Measurements from ENCODE around the gene DHDH.
A peak's percentile ranks its signal among the peaks of the same experiment; 100 is the strongest.

The DHDH gene

DNA sequence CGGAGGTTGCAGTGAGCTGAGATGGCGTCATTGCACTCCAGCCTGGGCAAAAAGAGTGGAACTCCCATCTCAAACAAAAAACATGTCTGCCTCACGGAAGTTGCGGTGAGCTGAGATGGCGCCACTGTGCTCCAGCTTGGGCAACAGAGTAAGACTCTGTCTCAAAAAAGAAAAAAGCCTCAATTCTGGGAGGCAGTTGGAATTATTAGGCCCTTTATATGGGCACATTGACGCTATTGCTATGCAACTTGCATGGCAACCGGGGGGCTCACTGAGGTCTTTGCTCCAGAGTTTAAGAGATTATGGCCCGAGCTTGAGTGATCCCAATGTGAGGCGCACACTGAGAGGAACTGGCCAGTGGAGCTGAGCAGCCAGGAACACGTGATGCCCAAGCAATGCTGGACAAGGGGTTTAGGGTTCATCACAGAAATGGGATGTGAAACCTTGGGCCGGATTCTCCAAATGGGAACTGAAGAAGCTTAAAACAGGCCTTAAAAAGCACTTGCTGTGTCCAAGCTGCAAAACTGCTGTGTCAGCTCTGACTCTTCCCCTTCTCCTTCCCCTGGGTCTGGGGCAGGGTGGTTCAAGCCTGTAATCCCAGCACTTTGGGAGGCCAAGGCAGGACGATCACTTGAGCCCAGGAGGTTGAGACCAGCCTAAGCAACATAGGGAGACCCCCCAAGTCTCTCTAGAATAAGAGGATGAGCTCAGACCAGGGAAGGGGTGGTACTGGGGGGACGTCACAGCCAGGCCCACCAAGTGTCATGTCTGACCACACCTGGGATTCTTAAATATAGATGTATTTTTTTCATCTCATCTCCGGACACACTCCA is 34.1 kb downstream of the DHDH start:
- peak; percentile 49 for DNase-seq (ENCODE audit: low spot score)

DNA sequence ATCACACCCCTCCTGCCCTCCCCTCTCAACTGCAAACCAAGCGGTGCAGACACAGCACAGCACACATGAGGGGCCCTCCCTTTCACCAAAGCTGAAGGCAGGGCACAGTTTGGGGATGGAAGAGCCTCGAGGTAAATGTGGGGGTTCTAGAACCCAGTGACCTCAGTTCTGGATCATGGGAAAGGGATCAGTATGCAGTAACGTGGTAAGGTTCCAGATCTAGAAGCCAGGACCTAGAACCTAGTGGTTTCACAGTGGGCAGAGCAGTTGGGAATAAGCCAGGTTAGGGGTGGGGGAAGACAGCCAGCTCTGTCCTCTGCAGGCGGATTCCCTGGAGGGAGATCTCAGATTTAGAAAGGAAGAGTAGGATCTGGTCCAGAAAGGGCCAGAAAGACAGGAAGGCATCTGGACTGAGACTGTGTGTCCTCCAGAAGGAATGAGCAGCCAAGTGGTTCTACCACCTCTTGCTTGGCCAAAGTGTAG is 34.7 kb downstream of the DHDH start:
- no peak for DNase-seq (ENCODE audit: low spot score)

DNA sequence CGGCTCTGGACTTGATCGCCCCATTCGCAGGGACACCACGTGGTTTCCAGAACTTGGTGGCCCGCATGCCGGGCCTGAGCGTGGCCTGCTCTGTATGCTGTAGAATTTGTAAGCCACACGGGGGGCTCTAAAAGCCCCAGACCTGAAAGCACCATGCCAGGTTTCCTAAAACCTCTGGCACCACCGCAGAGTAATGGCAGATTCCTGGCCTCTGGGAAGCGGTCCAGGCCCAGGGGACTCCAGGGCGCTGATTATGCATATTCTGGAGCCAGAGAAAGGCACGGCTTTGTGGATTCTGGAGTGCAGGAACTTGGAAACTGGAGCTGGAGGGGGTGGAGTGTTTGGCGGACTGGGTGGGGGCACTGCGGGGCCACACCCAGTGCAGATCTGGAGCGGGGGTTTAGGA is 35.3 kb downstream of the DHDH start:
- no peak for DNase-seq (ENCODE audit: low spot score)

DNA sequence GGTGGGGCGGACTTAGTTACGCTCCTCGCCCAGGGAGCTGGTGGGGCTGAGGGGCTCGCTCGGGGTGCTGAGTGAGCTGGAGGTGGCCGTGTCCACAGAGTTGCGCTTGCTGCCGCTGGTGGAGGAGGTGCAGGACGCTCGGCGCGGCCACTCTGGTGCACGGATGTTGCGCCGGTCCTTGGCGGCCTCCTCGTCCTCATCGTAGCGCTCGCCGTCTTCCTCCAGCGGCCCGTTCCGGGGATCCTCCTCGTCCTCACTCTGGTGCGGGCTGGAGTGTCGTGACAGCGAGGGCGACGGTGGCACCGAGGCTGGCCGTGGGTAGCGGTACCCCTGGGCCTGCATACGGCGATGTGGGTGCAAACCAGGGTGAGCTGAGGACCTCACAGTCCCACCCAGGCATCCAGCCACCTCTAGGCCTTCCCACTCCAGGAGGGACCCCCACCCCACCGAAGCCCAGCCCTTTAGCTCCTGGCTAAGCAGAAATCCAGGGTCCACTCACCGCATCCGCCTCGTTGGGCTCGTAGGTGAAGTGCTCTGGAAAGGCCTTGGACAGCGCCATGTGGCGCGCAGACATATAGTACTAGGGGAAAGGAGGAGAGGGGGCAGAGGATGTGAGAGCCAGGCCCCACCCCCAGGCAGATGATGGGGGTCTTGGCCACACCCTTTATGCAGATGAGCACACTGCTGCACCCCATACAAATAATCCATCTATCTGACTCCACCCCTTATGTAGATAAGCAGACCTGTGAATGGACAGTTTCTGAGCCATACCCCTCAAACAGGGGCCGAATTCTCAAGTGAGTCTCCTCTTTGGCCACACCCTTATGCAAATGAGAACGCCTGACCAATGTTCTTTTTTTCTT is 36.0 kb downstream of the DHDH start:
- DNase-seq (ENCODE audit: low spot score): peak; percentile 98

DNA sequence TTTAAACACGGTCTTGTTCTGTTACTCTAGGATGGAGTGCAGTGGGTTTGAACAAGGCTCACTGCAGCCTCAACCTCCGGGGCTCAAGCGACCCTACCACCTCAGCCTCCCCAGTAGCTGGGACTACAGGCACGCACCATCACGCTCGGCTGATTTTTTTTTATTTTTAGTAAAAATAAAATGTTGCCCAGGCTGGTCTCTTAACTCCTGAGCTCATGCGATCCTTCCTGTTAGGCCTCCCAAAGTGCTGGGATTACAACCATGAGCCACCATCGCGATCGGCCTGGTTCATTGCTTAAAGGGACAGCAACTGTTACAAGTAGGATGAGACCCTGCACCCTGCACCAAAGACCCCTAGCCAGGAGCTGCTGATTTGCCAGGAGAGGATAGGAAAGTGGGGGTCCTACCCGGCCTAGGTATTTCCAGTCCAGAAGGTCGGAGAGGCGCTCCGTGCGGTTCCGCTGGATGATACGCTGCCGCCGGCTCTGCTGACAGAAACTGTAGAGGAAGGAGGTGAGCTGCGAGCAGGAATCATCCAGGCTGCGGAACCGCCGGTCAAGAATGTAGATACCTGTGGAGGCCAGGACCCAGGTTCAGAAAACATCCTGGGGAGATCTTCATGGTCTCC is 36.8 kb downstream of the DHDH start:
- no peak for DNase-seq (ENCODE audit: low spot score)

DNA sequence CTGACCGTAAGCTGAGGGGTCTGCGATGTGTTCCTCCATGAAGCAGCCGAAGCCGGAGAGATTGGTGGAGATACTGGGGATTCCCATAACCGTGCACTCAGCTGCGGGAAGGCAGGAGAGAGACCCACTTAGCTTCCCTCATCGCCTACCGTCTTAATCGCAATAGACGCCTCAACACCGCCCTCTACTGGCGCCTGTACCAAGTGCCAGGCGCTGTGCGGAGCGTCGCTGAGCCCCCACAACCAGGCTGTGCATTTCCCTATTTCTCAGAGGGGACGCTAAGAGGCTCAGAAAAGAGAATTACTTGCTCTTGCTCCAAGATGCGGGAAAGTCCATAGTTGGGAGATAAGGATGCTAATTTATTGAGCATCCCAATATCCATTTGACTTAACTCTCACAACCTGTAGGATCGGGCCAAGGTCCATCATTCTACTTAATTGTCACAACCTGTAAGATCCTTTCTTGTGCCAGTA is 37.5 kb downstream of the DHDH start:
- DNase-seq (ENCODE audit: low spot score): peak; percentile 89

DNA sequence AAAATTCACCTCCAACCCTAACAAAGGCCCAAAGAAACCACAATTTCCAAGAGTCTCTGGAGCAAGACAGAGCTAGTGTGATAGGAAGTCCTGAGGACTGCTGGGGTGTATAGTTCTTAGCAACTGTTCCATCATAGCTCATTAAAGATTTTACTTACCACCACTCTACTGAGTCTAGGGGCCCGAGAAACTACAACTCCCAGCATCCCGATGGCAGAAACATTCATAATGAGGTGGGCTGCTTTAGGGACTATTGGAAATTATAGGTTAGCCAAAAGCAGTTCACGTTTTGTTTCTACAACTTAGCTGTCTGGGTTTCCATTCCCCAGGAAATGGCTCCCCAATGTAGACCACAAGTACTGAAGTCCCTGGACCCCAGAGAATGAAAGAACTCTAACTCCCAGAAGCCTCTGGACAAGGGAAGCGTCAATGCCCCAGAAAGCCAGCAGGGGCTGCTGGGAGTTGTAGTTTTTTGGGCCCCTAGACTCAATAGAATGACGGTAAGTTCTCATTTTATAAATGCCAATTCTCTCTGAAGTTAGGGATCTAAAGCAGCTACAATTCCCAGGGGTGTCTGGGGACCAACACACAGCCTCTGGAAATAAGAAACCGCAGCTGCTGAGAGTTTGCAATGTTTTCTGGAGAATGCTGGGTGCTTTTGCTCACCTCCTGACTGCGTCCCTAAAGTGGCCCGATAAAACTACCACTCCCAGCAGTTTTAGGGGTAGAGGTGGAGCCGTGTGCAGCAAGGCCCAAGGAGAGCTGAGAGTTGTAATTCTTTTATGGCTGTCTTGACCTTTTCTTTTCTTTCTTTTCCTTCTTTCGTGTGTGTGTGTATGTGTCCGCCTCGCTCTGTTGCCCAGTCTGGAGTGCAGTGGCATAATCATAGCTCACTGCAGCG is 42.7 kb downstream of the DHDH start:
- DNase-seq (ENCODE audit: low spot score): peak; percentile 90

DNA sequence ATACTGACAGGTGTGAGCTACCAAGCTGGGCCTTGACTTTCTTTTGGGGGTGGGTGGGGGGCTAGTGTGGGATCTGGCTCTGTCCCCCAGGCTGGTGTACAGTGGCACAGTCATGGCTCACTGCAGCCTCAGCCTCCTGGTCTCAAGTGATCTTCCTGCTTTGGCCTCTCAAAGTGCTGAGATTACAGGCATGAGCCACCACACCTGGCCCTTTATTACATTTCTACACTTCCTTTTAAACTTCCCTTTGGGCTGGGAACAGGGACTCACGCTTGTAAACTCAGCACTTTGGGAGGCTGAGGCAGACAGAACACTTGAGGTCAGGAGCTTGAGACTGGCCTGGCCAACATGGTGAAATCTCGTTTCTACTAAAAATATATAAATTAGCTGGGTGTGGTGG is 43.6 kb downstream of the DHDH start:
- no peak for DNase-seq (ENCODE audit: low spot score)

DNA sequence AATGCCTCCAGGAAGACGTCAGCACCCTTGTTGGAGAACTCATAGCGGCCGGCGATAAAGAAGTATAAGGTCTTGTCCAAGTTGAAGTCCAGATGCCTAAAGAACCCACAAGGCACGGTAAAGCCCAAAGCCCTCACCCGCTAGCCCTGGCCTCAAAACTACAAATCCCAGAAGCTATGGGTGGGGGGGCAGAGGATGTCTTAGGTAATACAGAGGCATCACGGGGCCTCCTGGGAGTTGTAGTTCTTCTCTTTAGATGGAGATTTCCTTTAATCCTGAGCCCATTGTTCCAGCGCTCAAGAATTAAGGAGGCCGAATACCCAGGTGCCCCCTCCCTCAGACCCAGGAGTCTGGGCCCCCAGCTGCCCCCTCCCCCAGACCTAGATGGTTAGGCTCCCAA is 48.8 kb downstream of the DHDH start:
- DNase-seq (ENCODE audit: low spot score): no peak

DNA sequence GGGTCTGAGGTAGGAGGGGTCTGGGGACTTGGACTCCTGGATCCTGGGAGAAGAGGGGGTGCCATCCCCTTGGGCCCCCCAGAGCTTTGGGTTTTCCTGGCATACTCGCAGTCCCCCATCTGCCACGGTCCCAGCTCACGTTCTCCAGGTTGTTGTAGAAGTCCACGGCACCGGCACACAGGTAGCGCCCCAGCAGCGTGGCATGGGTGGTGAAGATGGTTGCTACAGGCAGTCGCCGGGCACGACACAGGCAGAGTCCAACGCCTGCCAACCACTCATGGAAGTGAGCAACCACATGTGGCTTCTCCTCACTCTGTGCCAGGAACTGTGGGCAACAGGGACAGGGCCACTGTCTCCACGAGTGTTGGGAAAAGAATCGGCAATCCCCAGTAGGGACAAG is 52.2 kb downstream of the DHDH start:
- DNase-seq (ENCODE audit: low spot score): no peak

DNA sequence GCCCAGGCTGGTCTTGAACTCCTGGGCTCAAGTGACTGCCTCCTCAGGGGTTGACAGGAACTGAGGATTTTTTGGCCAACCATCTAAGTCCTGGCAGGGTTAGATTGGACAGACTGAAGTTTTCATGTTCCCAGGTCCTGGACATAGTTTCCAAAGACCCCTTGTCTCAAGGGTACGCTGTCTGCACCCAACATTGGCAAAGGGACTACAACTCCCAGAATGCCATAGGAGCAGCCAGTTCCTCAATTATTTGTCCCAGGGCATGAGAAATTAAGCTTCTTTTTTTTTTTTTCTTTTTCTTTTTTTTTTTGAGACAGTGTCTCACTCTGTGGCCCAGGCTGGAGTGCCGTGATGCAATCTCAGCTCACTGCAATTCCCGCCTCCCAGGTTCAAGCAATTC is 52.7 kb downstream of the DHDH start:
- no peak for DNase-seq (ENCODE audit: low spot score)

DNA sequence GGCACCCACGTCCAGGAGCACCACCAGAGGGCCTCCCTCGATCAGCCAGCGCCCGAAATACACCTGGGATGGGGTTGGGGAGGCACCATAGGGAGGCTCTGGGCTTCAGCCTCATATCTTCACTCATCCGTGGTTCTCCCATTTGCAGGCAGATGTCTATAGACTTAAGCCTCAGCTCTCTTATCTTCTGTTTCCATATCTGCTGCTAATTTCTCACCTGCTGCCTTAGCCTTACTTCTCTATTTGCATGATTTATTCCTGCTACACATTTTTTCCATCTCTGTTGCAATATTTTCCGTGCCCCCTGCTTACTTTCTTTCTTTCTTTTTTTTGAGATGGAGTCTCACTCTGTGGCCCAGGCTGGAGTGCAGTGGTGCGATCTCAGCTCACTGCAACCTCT is 53.8 kb downstream of the DHDH start:
- DNase-seq (ENCODE audit: low spot score): peak; percentile 44

DNA sequence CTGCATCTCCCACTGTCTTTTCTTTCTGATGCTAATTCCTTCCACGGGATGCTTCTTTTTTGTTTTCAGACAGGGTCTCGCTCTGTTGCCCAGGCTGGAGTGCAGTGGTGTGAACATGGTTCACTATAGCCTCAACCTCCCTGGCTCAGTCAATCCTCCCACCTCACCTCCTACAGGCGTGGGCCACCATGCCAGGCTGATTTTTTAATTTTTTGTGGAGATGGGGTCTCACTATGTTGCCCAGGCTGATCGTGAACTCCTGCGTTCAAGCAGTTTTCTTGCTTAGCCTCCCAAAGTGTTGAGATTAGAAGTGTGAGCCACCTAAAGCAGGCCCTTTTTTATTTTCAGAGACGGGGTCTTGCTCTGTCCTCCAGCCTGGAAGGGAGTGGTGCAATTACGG is 54.8 kb downstream of the DHDH start:
- no peak for DNase-seq (ENCODE audit: low spot score)

DNA sequence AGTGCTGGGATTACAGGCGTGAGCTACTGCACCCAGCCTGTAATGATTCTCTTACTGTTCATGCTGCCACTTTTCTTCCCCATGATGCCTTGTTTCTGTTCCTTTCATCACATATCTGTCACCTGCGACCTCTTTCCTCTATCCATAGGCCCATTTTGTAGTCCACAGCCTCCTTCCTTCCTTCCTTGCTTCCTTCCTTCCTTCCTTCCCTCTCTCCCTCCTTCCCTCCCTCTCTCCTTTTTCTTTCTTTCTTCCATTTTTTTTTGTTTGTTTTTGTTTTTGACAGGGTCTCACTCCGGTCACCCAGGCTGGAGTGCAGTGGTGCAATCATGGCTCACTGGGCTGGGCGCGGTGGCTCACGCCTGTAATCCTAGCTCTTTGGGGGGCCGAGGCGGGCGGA is 55.4 kb downstream of the DHDH start:
- no peak for DNase-seq (ENCODE audit: low spot score)

DNA sequence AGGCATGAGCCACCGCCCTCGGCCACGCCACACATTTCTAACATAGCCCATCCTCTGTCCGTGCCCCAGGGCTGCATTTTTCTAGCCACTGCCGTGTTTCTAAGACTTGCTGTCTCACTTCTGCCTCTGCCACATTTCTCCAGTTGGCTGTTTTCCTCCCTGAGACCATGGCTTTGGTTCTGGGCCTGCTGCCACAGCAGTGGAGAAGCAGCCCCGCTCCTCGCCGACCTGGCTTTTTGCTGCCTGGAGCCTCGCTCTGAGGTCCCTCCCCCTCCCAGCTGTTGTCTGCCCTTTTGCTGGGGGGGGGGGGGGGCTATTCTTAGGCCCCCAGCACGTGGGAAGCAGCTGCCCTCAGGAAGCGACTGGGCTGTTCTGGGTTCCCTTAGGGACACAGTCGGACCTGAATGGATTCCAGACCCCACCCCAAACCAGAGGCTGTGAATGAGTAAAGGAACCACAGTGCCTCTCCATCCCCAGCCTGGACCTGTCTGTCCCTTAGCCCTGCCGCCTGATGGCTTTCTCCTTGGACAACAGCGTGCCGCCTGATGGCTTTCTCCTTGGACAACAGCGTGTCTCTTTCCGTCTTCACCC is 56.3 kb downstream of the DHDH start:
- no peak for DNase-seq (ENCODE audit: low spot score)

DNA sequence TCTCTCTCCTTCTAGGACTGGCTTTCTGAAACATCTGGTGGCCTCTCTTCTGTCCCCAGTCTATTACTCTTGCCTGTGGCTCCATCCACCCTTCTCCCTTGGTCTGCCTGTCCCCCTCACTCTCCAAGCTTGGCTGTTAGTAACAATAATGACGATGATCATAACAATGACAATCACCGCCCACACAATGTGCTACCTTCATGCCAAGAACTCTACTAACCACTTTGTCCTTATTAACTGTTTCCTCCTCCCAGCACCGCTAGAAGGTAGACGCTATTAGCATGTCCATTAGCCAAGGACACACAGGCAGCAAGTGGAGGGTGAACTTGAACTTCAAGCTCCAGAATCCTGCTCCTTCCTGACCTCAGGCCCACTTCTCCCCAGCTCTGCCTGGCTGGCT is 56.9 kb downstream of the DHDH start:
- no peak for DNase-seq (ENCODE audit: low spot score)

DNA sequence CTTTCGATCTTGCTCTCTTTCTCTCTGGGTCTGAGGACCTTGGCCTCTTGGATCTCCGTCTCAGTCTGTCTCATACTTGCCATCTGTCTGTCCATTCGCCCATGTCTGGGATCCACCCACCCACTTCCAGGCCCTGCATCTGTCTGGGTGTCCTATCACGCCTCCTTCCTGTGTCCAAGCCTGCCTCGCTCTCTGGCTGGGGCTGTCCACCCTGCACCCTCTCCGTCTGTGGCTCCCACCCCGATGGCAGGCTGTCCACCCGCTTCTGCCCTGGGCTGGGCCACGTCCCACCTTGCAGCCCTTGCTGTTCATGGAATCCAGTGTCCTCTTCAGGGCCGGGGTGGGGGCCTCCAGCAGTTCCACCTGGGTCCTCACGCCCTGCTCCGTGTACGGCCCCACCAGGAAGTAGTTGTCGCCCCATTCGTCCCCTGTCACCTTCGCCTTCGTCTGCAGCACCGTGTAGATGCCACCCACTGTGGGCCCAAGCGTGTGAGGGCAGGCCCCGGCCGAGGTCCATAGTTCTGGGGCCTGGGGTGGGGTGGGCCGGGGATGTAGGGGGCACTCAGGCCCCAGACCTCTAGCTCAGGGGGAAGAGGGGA is 57.6 kb downstream of the DHDH start:
- DNase-seq (ENCODE audit: low spot score): no peak

DNA sequence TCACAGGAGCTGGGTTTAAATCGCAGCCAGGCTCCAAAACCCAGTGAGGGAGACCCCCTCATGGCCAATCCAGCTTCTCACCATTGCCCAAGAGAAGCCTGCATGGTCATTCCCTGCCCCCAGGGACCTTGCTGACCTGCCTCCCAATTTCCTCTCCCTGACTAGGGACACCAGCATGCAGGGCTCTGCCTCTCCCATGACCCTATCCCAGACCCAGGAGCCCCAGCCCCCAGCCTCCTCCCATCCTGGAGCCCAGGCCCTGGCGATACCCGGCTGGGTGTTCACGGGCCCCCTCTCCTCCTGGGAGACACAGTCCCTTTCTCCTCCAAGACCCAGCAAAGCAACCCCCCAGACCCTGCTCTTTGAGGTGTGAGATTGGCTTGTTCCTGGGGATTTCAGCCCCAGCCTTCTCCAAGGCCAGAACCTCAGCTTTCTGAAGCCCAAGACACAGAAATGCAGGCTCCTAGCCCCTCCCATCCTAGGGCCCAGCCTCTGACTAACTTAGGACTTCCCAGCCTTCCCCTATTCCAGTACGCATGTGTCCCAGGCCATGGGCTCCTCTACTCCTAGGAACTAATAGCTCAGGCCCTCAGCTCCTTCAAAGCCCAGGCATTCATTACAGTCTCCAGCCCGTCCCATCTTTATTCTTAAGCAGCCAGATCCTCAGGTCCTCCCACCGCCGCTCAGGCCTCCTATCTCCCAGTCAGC is 58.5 kb downstream of the DHDH start:
- DNase-seq (ENCODE audit: low spot score): no peak

DNA sequence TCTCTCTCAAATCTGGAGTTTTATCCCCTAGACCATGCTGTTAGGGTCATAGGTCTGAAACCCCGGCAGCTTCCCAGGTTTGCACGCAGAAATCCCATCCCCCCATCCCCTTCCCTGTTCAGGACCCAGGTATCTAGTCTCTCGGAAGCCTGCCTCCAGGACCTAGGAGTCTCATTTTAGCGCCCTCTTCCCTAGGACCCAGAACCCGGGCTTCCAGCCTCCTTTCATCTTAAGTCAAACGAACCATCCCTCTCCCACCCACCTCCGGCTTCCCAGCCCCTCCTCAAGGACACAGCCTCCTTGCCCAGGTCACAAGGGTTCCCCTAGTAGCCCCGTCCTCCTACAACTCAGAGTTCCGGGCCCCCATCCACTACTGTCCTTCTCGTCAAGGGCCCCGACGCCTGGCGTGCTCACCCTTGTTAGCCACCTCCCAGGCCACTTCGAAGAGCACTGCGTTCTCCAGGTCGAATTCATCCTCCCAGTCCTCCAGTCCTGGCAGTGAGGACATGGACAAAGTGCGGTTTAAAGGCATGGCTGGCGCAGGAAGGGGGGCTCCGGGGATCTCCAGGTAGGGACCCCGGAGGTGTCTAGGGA is 59.2 kb downstream of the DHDH start:
- DNase-seq (ENCODE audit: low spot score): peak; percentile 26
